Ectodermal cell (in vitro differentiated cells): ENCODE measurements around the gene STK36.

ENCODE experiments used
- H3K27ac ChIP-seq: 2 replicates; pipeline ENCODE4 v1.7.0; 2013; ENCODE audit warnings: mild to moderate bottlenecking, low read depth, low read length; ENCODE audit not compliant: insufficient read depth, poor library complexity, severe bottlenecking
- H3K27me3 ChIP-seq: 2 replicates; pipeline ENCODE4 v1.7.0; 2013; ENCODE audit warnings: mild to moderate bottlenecking, low read length; ENCODE audit not compliant: insufficient read depth, control insufficient read depth, poor library complexity, severe bottlenecking
- H3K36me3 ChIP-seq: one replicate; pipeline ENCODE4 v1.7.0; 2013; ENCODE audit warnings: low read length; ENCODE audit not compliant: control insufficient read depth, insufficient read depth
- H3K4me1 ChIP-seq: one replicate; pipeline ENCODE4 v1.7.0; 2013; ENCODE audit warnings: low read length; ENCODE audit not compliant: control insufficient read depth, insufficient read depth
- H3K4me3 ChIP-seq: 2 replicates; pipeline ENCODE4 v1.7.0; 2013; ENCODE audit warnings: low read depth, low read length, control low read depth; ENCODE audit not compliant: insufficient read depth
- H3K9me3 ChIP-seq: 2 replicates; pipeline ENCODE4 v1.7.0; 2013; ENCODE audit warnings: mild to moderate bottlenecking, low read length, moderate library complexity; ENCODE audit not compliant: control insufficient read depth
- WGBS, 2 experiments: methylation state at CpG; one replicate each; pipeline ENCODE4 v1.1.7; 2013; ENCODE audit warnings: missing lambda C conversion rate in 2 of 2; 5-methylcytosine and 5-hydroxymethylcytosine counted together

The STK36 gene

GRCh38 chr2:218642121-218642656, 29.7 kb upstream of the STK36 start:
- Histone ChIP-seq H3K9me3 (no peaks in the 10 kb centered on the region), H3K4me3 (no peak overlapping the region), H3K27ac (no peak overlapping the region), H3K27me3 (no peaks in the 10 kb centered on the region), H3K36me3 (peaks cover 61% of the 10 kb centered on the region), H3K4me1 (no peaks in the 10 kb centered on the region)
- WGBS, 2 experiments, result 96 to 97% methylated on average over 18 of the region's 18 CpGs

- H3K9me3 ChIP-seq, result no peaks in the 10 kb centered on the region
- peaks cover 66% of the 10 kb centered on the region for H3K36me3 ChIP-seq
- H3K4me1 ChIP-seq, result no peaks in the 10 kb centered on the region
- WGBS, 2 experiments, result 95 to 96% methylated on average over 17 of the region's 17 CpGs
- no peak overlapping the region for H3K27ac ChIP-seq
- no peaks in the 10 kb centered on the region for H3K27me3 ChIP-seq
- no peak overlapping the region for H3K4me3 ChIP-seq
Observed at GRCh38 chr2:218642786-218643185, 29.1 kb upstream of the STK36 start.

GRCh38 chr2:218643751-218644310, 28.1 kb upstream of the STK36 start:
- peaks cover 68% of the 10 kb centered on the region for H3K36me3 ChIP-seq

GRCh38 chr2:218644721-218645120, 27.2 kb upstream of the STK36 start:
- H3K4me3 ChIP-seq, result no peak overlapping the region
- H3K36me3 ChIP-seq, result peaks cover 63% of the 10 kb centered on the region
- WGBS, 2 experiments, result 93 to 95% methylated on average over 11 of the region's 11 CpGs

More at GRCh38 chr2:218643751-218644310, 28.1 kb upstream of the STK36 start:
- no peaks in the 10 kb centered on the region for H3K4me1 ChIP-seq
- H3K4me3 ChIP-seq, result no peak overlapping the region
- H3K27me3 ChIP-seq, result no peaks in the 10 kb centered on the region
- H3K27ac ChIP-seq, result no peak overlapping the region
- no peaks in the 10 kb centered on the region for H3K9me3 ChIP-seq
- WGBS, 2 experiments, result 95% methylated on average over 10 of the region's 10 CpGs

GRCh38 chr2:218645126-218645525, 26.8 kb upstream of the STK36 start:
- Histone ChIP-seq H3K27ac (no peak overlapping the region), H3K4me3 (no peak overlapping the region), H3K9me3 (no peaks in the 10 kb centered on the region), H3K27me3 (no peaks in the 10 kb centered on the region), H3K4me1 (no peaks in the 10 kb centered on the region), H3K36me3 (peaks cover 65% of the 10 kb centered on the region)
- 90 to 97% methylated on average over 1 of the region's 1 CpG for WGBS, 2 experiments

More at GRCh38 chr2:218644721-218645120, 27.2 kb upstream of the STK36 start:
- H3K4me1 ChIP-seq, result no peaks in the 10 kb centered on the region
- H3K9me3 ChIP-seq, result no peaks in the 10 kb centered on the region
- no peaks in the 10 kb centered on the region for H3K27me3 ChIP-seq
- no peak overlapping the region for H3K27ac ChIP-seq

GRCh38 chr2:218648088-218648786, 23.6 kb upstream of the STK36 start:
- Histone ChIP-seq H3K4me3 (no peak overlapping the region), H3K27ac (no peak overlapping the region), H3K9me3 (no peaks in the 10 kb centered on the region), H3K27me3 (no peaks in the 10 kb centered on the region), H3K4me1 (no peaks in the 10 kb centered on the region), H3K36me3 (peaks cover 59% of the 10 kb centered on the region)
- WGBS, 2 experiments, result 85% methylated on average over 9 of the region's 9 CpGs

- Histone ChIP-seq H3K27me3 (no peaks in the 10 kb centered on the region), H3K4me1 (no peaks in the 10 kb centered on the region), H3K36me3 (peaks cover 58% of the 10 kb centered on the region), H3K4me3 (no peak overlapping the region), H3K27ac (no peak overlapping the region), H3K9me3 (no peaks in the 10 kb centered on the region)
- WGBS, 2 experiments, result 96% methylated on average over 11 of the region's 11 CpGs
Observed at GRCh38 chr2:218648787-218649100, 23.1 kb upstream of the STK36 start.

- 92 to 98% methylated on average over 2 of the region's 2 CpGs for WGBS, 2 experiments
- peaks cover 34% of the 10 kb centered on the region for H3K36me3 ChIP-seq
Observed at GRCh38 chr2:218655751-218656150, 16.1 kb upstream of the STK36 start.

GRCh38 chr2:218658671-218659257, 13.1 kb upstream of the STK36 start:
- no peaks in the 10 kb centered on the region for H3K9me3 ChIP-seq
- 2% methylated on average over 27 of the region's 27 CpGs for WGBS, 2 experiments
- H3K27me3 ChIP-seq, result no peaks in the 10 kb centered on the region
- H3K4me1 ChIP-seq, result peaks cover 4% of the 10 kb centered on the region
- H3K27ac ChIP-seq, result peak overlapping the region; percentile 2
- H3K36me3 ChIP-seq, result peaks cover 45% of the 10 kb centered on the region
- peak overlapping the region; percentile 80 for H3K4me3 ChIP-seq

More at GRCh38 chr2:218655751-218656150, 16.1 kb upstream of the STK36 start:
- Histone ChIP-seq H3K9me3 (no peaks in the 10 kb centered on the region), H3K4me3 (no peak overlapping the region), H3K27ac (no peak overlapping the region), H3K4me1 (peaks cover 4% of the 10 kb centered on the region), H3K27me3 (no peaks in the 10 kb centered on the region)

- Histone ChIP-seq H3K27me3 (no peaks in the 10 kb centered on the region), H3K27ac (peak within 1 kb of the TSS; percentile 2), H3K4me1 (peaks cover 4% of the 10 kb centered on the region), H3K36me3 (peaks cover 45% of the 10 kb centered on the region), H3K4me3 (peak within 1 kb of the TSS; percentile 80), H3K9me3 (no peaks in the 10 kb centered on the region)
- WGBS, 2 experiments, result 1% methylated on average over 48 to 49 of the region's 49 CpGs
Observed at GRCh38 chr2:218659258-218659987, 12.5 kb upstream of the STK36 start, which contains the start of the genes BCS1L and ZNF142. Gene BCS1L, plus strand, starts transcription at chr2:218659683. Its CDS starts 1,305 bp downstream, at chr2:218660988. Gene ZNF142, minus strand, starts transcription at chr2:218659623. Its CDS starts 3,194 bp downstream, at chr2:218656429.
